ENCODE measurements around the gene DEDD2.
"Not testable (repeated sequence)": the region's sequence is repeated elsewhere in the genome, so short reads cannot be mapped to it uniquely, and the experiment has no call there.

DEDD2 gene, protein sequence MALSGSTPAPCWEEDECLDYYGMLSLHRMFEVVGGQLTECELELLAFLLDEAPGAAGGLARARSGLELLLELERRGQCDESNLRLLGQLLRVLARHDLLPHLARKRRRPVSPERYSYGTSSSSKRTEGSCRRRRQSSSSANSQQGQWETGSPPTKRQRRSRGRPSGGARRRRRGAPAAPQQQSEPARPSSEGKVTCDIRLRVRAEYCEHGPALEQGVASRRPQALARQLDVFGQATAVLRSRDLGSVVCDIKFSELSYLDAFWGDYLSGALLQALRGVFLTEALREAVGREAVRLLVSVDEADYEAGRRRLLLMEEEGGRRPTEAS

DNA sequence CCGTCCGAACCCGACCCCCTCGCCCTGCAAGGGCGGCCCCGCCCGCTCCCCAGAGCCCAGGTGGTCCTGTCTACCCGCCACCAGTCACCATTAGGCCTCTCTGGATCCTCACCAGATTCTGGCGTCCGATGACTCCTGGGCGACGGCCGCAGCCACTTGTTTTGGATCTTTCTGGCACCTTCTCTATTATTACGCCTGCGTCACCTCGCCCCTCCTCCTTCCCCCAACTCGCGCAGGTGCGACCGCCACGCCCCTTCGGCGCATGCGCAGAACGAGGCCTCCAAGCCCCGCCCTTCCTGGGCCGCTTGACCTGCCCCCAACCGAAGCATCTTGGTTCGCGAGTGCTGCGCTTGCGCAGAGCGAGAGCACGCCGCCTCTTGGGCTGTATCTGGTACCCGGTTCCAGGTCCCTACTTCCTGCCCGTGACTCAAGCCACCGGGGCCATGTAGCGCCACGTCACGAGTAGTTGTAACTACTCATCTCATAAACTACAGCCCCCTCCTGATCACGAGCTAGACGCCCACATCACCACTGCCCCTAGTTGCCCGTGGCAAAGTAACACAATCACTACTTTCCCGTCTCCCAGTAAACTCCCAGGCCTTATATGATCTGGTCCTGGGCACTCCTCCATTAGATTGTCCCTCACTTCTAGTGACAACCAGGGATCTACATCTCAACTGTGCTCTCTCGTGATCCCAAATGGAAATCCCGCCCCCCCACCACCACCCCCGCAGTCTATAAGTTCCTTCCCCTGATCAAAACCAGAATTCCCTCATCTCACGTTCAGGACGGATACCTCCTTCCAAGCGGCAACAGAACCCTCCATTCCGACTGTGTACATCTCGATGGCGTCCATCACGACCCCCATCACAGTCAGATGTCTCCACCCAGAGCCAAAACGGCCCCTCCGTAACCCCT, at the start of gene DEDD2:
Gene DEDD2, minus strand, starts transcription at position 158 of the 918 bp plus-strand sequence. CDS start 670 bp downstream, outside the sequence.
- peak; percentile 97 for DNase-seq (ENCODE audit: low read depth)
- TF ChIP-seq, protein P1, sequence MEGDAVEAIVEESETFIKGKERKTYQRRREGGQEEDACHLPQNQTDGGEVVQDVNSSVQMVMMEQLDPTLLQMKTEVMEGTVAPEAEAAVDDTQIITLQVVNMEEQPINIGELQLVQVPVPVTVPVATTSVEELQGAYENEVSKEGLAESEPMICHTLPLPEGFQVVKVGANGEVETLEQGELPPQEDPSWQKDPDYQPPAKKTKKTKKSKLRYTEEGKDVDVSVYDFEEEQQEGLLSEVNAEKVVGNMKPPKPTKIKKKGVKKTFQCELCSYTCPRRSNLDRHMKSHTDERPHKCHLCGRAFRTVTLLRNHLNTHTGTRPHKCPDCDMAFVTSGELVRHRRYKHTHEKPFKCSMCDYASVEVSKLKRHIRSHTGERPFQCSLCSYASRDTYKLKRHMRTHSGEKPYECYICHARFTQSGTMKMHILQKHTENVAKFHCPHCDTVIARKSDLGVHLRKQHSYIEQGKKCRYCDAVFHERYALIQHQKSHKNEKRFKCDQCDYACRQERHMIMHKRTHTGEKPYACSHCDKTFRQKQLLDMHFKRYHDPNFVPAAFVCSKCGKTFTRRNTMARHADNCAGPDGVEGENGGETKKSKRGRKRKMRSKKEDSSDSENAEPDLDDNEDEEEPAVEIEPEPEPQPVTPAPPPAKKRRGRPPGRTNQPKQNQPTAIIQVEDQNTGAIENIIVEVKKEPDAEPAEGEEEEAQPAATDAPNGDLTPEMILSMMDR (IDR thresholded peaks at IDR 0.05; ENCODE audit: low read length, missing control alignments) = no peak
- H3K4me3 ChIP-seq (replicated peaks; ENCODE audit: low read depth, low read length) = peak within 1 kb of the TSS; percentile 96

DNA sequence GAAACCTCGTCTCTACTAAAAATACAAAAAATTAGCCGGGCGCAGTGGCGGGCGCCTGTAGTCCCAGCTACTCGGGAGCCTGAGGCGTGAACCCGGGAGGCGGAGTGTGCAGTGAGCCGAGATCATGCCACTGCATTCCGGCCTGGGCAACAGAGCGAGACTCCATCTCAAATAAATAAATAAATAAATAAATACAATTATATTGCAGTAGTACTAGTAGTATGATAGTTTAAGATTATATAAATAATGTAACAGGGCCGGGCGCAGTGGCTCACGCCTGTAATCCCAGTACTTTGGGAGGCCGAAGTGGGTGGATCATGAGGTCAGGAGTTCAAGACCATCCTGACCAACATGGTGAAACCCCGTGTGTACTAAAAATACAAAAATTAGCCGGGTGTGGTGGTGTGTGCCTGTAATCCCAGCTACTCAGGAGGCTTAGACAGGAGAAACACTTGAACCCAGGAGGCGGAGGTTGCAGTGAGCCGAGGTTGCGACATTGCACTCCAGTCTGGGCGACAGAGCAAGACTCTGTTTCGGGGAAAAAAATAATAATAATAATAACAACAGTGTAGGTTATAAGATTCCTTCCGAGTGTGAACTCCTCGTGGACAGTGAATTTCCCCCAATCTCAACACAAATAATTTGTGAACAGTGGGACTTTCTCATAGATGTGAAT, 49.6 kb upstream of the DEDD2 start:
- not testable (repeated sequence) for H3K4me3 ChIP-seq (replicated peaks; ENCODE audit: low read depth, low read length)

DNA sequence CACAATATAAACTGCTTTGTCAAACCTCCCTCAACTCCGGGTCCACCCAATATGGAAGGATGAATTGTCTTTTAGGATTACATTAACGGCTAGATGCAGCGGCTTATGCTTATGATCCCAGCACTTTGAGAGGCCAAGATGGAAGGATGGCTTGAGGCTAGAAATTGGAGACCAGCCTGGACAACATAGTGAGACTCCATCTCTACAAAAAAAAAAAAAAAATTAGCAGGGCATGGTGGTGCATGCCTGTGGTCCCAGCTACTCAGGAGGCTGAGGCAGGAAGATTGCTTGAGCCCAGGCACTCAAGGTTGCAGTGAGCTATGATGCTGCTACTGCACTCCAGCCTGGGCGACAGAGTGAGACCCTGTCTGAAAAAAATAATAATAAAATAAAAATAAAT, 48.6 kb upstream of the DEDD2 start:
- H3K4me3 ChIP-seq (replicated peaks; ENCODE audit: low read depth, low read length); DNase-seq (ENCODE audit: low read depth): not testable (repeated sequence)

More for the DNA sequence above, 49.6 kb upstream of the DEDD2 start:
- not testable (repeated sequence) for DNase-seq (ENCODE audit: low read depth)

DNA sequence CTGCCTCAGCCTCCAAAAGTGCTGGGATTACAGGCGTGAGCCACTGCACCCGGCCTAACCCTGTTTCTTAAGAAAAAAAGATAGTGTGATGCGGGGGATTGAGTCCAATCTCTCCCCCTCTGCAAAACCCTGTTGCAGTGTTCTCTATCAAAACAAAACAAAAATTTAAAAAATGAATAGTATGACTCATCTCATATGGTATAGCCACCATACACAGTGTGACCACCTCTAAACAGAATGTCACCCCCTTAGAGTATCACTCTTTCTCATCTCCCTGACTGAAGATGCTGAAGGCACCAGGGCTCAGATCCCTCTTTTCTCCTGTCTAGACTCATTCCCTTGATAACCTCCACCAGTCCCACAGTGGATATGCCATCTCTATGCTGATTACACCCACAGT, 44.3 kb upstream of the DEDD2 start:
- DNase-seq (ENCODE audit: low read depth) = no peak
- TF ChIP-seq, protein P1 (IDR thresholded peaks at IDR 0.05; ENCODE audit: low read length, missing control alignments) = no peak
- H3K4me3 ChIP-seq (replicated peaks; ENCODE audit: low read depth, low read length) = no peak overlapping the region

DNA sequence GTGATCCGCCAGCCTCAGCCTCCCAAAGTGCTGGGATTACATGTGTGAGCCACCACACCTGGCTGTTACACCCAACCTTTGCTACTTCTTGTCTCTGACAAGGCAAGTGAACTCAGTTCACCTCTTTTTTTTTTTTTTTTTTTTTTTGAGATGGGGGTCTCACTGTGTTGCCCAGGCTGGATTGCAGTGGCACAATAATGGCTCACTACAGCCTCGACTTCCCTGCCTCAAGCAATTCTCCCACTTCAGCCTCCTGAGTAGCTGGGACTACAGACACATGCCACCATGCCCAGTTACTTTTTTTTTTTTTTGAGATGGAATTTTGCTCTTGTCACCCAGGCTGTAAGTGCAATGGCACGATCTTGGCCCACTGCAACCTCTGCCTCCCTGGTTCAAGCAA, 40.4 kb upstream of the DEDD2 start:
- H3K4me3 ChIP-seq (replicated peaks; ENCODE audit: low read depth, low read length); DNase-seq (ENCODE audit: low read depth): not testable (repeated sequence)

DNA sequence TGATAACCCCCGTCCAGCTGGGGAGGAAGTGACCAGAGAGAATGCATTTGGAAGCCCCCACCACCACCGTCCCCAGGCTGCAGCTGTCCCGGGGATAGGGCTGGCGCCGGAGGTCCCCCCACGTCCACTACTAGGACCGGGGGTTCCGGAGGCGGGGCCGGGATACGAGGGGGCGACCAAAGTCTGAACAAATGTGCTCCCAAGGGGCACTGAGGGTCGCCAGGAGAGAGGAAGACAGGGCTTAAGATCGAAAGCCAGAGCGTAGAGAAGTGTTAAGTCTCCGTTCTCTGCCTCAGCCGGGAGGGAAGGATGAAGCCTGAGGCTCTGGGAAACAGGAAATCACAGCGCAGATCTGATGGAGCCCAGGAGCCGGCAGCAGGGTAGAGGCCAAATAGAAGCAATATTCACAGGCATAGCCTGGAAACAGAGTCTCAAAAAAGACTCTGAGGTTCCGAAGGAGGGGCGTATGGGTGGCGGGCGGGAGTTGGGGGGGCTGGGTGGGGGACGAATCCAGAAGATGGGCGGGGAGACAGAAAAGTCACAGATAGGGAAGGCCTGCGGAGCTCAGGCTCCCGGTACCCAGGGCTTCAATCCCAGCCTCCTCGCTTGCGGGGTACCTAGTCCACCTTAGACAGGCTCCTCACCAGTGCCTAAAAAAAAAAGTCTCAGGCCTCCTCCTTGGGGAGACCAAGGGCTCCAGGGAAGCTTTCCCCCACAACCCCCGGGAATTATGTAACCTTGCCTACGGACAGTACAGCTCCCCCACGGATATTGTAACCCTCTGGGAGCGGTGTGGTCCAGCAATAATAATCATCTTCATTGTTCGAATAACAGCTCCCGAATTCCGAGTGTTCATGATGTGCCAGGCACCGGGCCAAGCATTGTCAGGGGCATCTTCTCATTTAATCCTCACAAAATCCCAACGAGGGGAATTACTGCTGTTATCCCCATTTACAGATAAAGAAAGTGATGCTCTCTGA, 38.6 kb upstream of the DEDD2 start:
- TF ChIP-seq, protein P1 (IDR thresholded peaks at IDR 0.05; ENCODE audit: low read length, missing control alignments) = no peak
- DNase-seq (ENCODE audit: low read depth) = peak; percentile 78
- H3K4me3 ChIP-seq (replicated peaks; ENCODE audit: low read depth, low read length) = peak overlapping the region; percentile 59

DNA sequence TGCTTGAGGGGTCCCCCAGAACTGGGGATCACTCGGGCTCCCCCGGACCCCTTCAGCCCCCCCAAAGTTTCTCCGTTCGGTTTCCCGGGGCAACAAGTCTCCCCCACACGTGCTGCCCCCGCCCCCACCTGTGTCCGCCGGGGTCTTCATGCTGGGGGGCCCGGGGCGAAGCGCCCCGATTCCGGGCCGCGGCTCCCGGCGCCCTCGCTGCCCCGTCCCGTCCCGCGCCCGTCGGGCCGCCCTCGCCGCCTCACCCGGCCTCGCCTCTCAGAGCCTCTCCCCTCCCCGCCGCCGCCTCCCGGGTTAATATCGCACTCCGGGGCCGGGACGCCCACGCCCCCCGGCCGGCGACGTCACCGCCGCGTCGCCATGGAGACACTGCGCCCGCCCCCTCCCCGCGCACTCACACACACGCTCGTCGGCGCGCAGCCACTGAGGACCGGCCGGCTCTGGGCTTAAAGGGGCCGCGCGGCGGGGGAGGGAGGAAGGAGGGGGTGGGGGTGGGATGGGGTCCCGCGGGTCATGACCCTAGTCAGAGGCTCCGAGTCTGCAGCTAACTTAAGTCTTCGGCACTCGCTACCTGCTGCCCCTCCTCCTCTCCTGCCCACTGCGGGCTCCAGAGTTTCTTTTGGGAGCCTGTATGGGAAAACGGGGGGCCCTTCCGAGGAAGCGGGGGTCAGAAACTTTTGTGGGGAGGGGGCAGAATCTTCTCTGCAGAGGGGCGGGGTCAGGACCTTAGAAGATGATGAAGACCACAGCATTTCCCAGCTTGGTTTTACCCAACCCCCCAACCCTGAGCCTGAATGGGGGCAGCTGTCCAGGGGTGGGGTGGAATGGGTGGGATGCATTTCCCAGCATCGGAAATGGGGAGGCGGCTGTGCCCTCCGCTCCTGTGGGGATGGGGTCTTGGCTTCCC, 37.6 kb upstream of the DEDD2 start, which contains the start of gene ERF:
Gene ERF, minus strand, starts transcription at position 279 of the 916 bp plus-strand sequence. Its CDS starts 129 bp downstream, at position 150.
- H3K4me3 ChIP-seq (replicated peaks; ENCODE audit: low read depth, low read length) = peak within 1 kb of the TSS; percentile 97
- DNase-seq (ENCODE audit: low read depth) = peak; percentile 92
- TF ChIP-seq, protein P1 (IDR thresholded peaks at IDR 0.05; ENCODE audit: low read length, missing control alignments) = no peak

All from fibroblast of pulmonary artery (primary cell).